Pancreas (tissue), 10 donors: ENCODE measurements around the gene ARHGAP4. TPM values are rescaled to one million over a fixed set of nuclear protein-coding genes. Genes with fewer than 3 reads are reported as not detected.

ENCODE experiments used
- ATAC-seq, 4 donors: fragments of 200-7000 bp; cut with Tn5 transposase; one replicate each; pipeline versions ENCODE4 v1.8.0 to v1.9.1; 2020; ENCODE audit warnings: mild to moderate bottlenecking in 4 of 4, moderate library complexity in 4 of 4
- DNase-seq, 6 donors: peaks; one replicate each; pipeline ENCODE4 v3.0.0-alpha.2; 2020
- FAIRE-seq: peaks from 2 replicates; lab custom pipeline; 2012; peaks lifted over from hg19 to GRCh38; lab: Jason Lieb, UNC
- H3K27ac ChIP-seq, 4 donors: fragments of 200-600 bp; sonication (generic); 1 replicate in 3 of 4; 2 replicates in 1 of 4; pipeline versions ENCODE4 v1.5.0 to v1.8.0; 2020
- H3K27me3 ChIP-seq, 4 donors: fragments of 200-600 bp; one replicate each; pipeline ENCODE4 v1.8.0; 2021
- H3K36me3 ChIP-seq, 3 donors: fragments of 200-600 bp; sonication (generic) in 1 of 3; one replicate each; pipeline versions ENCODE4 v1.5.0 to v1.8.0; 2020 to 2021
- H3K4me1 ChIP-seq, 3 donors: fragments of 200-600 bp; one replicate each; pipeline ENCODE4 v1.8.0; 2021
- H3K4me3 ChIP-seq, 4 donors: fragments of 200-600 bp; sonication (generic) in 2 of 4; one replicate each; pipeline versions ENCODE4 v1.5.0 to v1.8.0; 2020 to 2021
- H3K9me3 ChIP-seq, 4 donors: fragments of 200-600 bp; one replicate each; pipeline ENCODE4 v1.8.0; 2021
- WGBS, 2 donors: extraction: QIAGEN DNeasy Blood & Tissue Kit; methylation state at CpG; one replicate each; pipeline ENCODE4 v1.1.7; 2013; 5-methylcytosine and 5-hydroxymethylcytosine counted together
- intact Hi-C, 3 donors: fragments of 100-400 bp; cut with DNase I; formaldehyde crosslinking; loops; one replicate each; pipeline versions ENCODE4 v1.11.1 to v1.14.2; 2022
- polyA plus RNA-seq, 2 donors: library from polyadenylated mRNA; stranded (reverse); fragments of 200-250 nt; gene quantifications; one replicate each; pipeline ENCODE4 v1.2.3, GENCODE V29; 2013
- total RNA-seq, 6 donors: library from RNA; stranded (reverse); fragmentation: NEBNext Ultra II Directional in 4 of 6; extraction: Animal tissue kit (Norgen Biotek cat#: 25700) in 4 of 6; gene quantifications; one replicate each; pipeline versions ENCODE4 v1.2.1 to v1.2.4, GENCODE V29; 2021 to 2023
- TF ChIP-seq, protein P1 (sequence below), 4 donors: fragments of 200-600 bp; sonication (generic) in 3 of 4; IDR thresholded peaks; one replicate each; pipeline versions ENCODE4 v1.5.0 to v1.8.0; 2021; ENCODE audit warnings: antibody characterized with exemption in 4 of 4
- donor health status: healthy with polysubstance abuse.
- donor health status: DM: no; HTN: no; CAD: no; lungs with moderate emphysema.
- donor health status: DM: no; HTN: no; CAD: no.
- donor health status: control.
- donor health status: control.
- donor health status: Bipolar disorder and iron deficiency.
- donor health status: DM: yes; HTN: yes; CAD: no.
- donor health status: DM: no; HTN: no; CAD: no.
- donor health status: DM: no; HTN: no; CAD: no.
- donor health status: DM: yes; HTN: yes; CAD: no.

Gene ARHGAP4
- total and polyA plus RNA-seq, 8 donors: 1.9 to 71.7 (median 10.1) TPM

DNA sequence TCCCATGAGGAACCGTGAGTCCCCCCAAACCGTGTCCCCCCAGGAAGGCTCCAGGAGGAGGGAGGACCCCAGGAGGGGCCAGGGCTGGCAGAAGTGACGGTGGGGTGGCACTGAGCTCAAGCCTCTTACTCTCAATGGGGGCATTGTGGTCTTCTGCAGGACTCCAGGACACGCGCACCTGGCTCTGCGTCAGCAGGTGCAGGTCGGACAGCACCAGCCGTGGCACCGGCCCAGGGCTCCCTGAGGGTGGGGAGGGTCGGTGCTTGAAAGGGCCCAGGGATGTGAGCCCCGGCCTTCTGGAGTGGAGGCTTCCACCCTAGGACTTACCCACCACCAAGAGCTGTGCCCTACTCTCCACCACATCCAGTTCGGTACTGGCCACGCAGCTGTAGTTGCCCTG lies 58.4 kb downstream of the ARHGAP4 start:
- Histone ChIP-seq H3K9me3 (no peaks in the 10 kb centered on the region), H3K4me3 (no peak overlapping the region), H3K4me1 (no peaks in the 10 kb centered on the region), H3K36me3 (no peaks in the 10 kb centered on the region), H3K27me3 (peaks cover 0 to 8% (median 0%) of the 10 kb centered on the region in 4 donors), H3K27ac (no peak overlapping the region)
- 79% methylated on average over 13 of the region's 13 CpGs for WGBS, 2 donors
- ATAC-seq (no peak), DNase-seq (peak in 2 of 6 donors; percentile 46 to 61), FAIRE-seq (no peak)
- TF ChIP-seq, protein P1, sequence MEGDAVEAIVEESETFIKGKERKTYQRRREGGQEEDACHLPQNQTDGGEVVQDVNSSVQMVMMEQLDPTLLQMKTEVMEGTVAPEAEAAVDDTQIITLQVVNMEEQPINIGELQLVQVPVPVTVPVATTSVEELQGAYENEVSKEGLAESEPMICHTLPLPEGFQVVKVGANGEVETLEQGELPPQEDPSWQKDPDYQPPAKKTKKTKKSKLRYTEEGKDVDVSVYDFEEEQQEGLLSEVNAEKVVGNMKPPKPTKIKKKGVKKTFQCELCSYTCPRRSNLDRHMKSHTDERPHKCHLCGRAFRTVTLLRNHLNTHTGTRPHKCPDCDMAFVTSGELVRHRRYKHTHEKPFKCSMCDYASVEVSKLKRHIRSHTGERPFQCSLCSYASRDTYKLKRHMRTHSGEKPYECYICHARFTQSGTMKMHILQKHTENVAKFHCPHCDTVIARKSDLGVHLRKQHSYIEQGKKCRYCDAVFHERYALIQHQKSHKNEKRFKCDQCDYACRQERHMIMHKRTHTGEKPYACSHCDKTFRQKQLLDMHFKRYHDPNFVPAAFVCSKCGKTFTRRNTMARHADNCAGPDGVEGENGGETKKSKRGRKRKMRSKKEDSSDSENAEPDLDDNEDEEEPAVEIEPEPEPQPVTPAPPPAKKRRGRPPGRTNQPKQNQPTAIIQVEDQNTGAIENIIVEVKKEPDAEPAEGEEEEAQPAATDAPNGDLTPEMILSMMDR (IDR thresholded peaks at IDR 0.05): no peak
- intact Hi-C loops: no loop called here

GRCh38 chrX:153867139-153867538 lies 58.9 kb downstream of the ARHGAP4 start:
- DNase-seq: peak in 2 of 6 donors; percentile 34 to 47

GRCh38 chrX:153866302-153867019 lies 59.6 kb downstream of the ARHGAP4 start:
- intact Hi-C loops: no loop called here
- FAIRE-seq: no peak

More at GRCh38 chrX:153867139-153867538, 58.9 kb downstream of the ARHGAP4 start:
- Histone ChIP-seq H3K9me3 (no peaks in the 10 kb centered on the region), H3K36me3 (no peaks in the 10 kb centered on the region), H3K4me1 (no peaks in the 10 kb centered on the region), H3K27me3 (peaks cover 0 to 8% (median 0%) of the 10 kb centered on the region in 4 donors), H3K27ac (no peak overlapping the region), H3K4me3 (no peak overlapping the region)
- TF ChIP-seq, protein P1 (IDR thresholded peaks at IDR 0.05): no peak
- 70 to 81% methylated on average over 9 of the region's 9 CpGs for WGBS, 2 donors
- FAIRE-seq (no peak), ATAC-seq (no peak)
- intact Hi-C loops: no loop called here

DNA sequence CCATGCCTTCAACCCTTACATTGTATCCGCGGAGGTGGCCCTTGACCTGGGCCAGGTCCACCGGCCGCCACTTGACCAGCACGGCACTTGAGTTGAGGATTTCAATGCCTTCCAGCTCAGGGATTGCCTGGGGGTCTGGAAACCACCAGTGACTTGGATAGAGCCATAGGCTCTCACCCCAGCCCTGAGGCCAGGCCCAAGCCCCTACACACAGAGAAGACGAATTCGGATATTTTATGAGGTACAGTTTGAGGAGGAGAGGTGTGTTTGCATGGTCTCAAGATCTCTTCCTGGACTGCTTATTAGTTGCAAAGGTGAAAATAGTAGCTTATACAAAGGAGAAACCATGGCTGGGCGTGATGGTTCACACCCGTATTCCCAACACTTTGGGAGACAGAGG lies 60.4 kb downstream of the ARHGAP4 start:
- TF ChIP-seq, protein P1 (IDR thresholded peaks at IDR 0.05): no peak
- H3K27ac ChIP-seq: no peak overlapping the region
- peak in 1 of 6 donors; percentile 31 for DNase-seq
- no peaks in the 10 kb centered on the region for H3K9me3 ChIP-seq
- FAIRE-seq: no peak
- H3K4me1 ChIP-seq: no peaks in the 10 kb centered on the region
- WGBS, 2 donors: 82 to 84% methylated on average over 9 of the region's 9 CpGs
- ATAC-seq: no peak
- peaks cover 0 to 8% (median 0%) of the 10 kb centered on the region in 4 donors for H3K27me3 ChIP-seq
- H3K36me3 ChIP-seq: no peaks in the 10 kb centered on the region
- intact Hi-C loops: no loop called here
- no peak overlapping the region for H3K4me3 ChIP-seq

More at GRCh38 chrX:153866302-153867019, 59.6 kb downstream of the ARHGAP4 start:
- no peak overlapping the region for H3K27ac ChIP-seq
- TF ChIP-seq, protein P1 (IDR thresholded peaks at IDR 0.05): no peak
- DNase-seq (peak in 2 of 6 donors; percentile 30 to 58), ATAC-seq (no peak)
- H3K4me3 ChIP-seq: no peak overlapping the region
- no peaks in the 10 kb centered on the region for H3K36me3 ChIP-seq
- H3K9me3 ChIP-seq: no peaks in the 10 kb centered on the region
- WGBS, 2 donors: 69 to 75% methylated on average over 22 of the region's 22 CpGs
- peaks cover 0 to 8% (median 0%) of the 10 kb centered on the region in 4 donors for H3K27me3 ChIP-seq
- H3K4me1 ChIP-seq: no peaks in the 10 kb centered on the region

GRCh38 chrX:153865321-153865580 lies 60.8 kb downstream of the ARHGAP4 start:
- Histone ChIP-seq H3K27me3 (peaks cover 0 to 8% (median 0%) of the 10 kb centered on the region in 4 donors), H3K4me3 (no peak overlapping the region), H3K27ac (no peak overlapping the region), H3K9me3 (no peaks in the 10 kb centered on the region), H3K36me3 (no peaks in the 10 kb centered on the region), H3K4me1 (no peaks in the 10 kb centered on the region)
- 81 to 87% methylated on average over 11 of the region's 11 CpGs for WGBS, 2 donors
- ATAC-seq (no peak), FAIRE-seq (no peak), DNase-seq (no peak)
- intact Hi-C loops: no loop called here
- TF ChIP-seq, protein P1 (IDR thresholded peaks at IDR 0.05): no peak
